ENCODE data around the gene NTRK2. TPM values are rescaled to one million over a fixed set of nuclear protein-coding genes. Genes with fewer than 3 reads are reported as not detected.

Gene NTRK2
- total RNA-seq, 1 experiment from 2014 or later: 0.16 TPM

DNA sequence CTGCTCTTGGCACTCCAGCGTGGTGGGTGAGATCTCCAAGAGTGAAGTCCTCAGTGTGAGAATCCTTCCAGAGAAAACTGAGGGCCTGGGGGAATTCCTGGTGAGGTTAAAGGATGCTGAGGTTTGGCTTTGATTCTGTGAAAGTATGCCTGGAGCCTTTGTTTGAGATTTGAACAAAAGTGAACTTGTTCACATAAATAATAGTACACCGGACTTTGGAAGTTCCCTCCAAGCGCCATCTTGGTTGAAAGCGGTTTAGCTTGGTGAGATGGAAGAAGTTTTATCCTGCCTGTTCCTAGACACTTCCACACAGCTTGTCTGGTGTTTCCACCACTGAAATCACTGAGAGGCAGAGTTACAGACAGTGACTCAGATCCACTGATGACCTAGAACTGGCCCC, 286.4 kb downstream of the NTRK2 start:
- Histone ChIP-seq H3K4me3 (no peak overlapping the region), H3K36me3 (no peaks in the 10 kb centered on the region), H3K27me3 (replicated peaks) (no peaks in the 10 kb centered on the region), H3K27ac (no peak overlapping the region), H3K4me1 (replicated peaks) (no peaks in the 10 kb centered on the region), H3K9me3 (replicated peaks) (no peaks in the 10 kb centered on the region)
- DNase-seq (ENCODE audit: low read depth in 1 of 2, low spot score in 2 of 2): no peak

- Histone ChIP-seq H3K27me3 (replicated peaks) (no peaks in the 10 kb centered on the region), H3K27ac (no peak overlapping the region), H3K9me3 (replicated peaks) (no peaks in the 10 kb centered on the region), H3K4me3 (no peak overlapping the region), H3K36me3 (no peaks in the 10 kb centered on the region), H3K4me1 (replicated peaks) (no peaks in the 10 kb centered on the region)
- DNase-seq (ENCODE audit: low read depth in 1 of 2, low spot score in 2 of 2): no peak
Observed at GRCh38 chr9:84959339-84959738, 289.8 kb downstream of the NTRK2 start.

GRCh38 chr9:84966876-84967830, 297.6 kb downstream of the NTRK2 start:
- Histone ChIP-seq H3K36me3 (no peaks in the 10 kb centered on the region), H3K27ac (no peak overlapping the region), H3K9me3 (replicated peaks) (no peaks in the 10 kb centered on the region), H3K4me3 (no peak overlapping the region), H3K27me3 (replicated peaks) (no peaks in the 10 kb centered on the region), H3K4me1 (replicated peaks) (no peaks in the 10 kb centered on the region)
- DNase-seq (ENCODE audit: low read depth in 1 of 2, low spot score in 2 of 2): no peak

DNA sequence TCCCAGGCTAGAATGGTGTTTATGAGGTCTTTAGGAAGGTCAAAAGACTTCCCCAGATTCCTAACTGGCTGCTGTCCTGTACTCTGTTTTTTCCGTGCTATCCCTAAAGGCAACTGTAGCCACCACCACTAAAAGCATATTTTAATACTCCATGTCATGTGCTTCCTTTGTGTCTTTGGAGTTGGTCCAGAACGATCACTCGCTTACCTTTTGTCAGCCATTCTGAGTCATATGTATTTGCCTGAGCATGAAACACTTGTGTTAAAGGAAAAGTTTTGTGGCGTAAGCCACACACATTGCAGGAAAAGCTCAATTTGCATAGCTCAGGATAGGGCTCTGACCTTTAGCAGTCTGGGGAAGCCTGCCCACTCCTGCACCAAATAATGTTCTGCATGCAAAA, 299.6 kb downstream of the NTRK2 start:
- Histone ChIP-seq H3K9me3 (replicated peaks) (no peaks in the 10 kb centered on the region), H3K27me3 (replicated peaks) (no peaks in the 10 kb centered on the region), H3K4me3 (no peak overlapping the region), H3K36me3 (no peaks in the 10 kb centered on the region), H3K4me1 (replicated peaks) (no peaks in the 10 kb centered on the region), H3K27ac (no peak overlapping the region)
- DNase-seq (ENCODE audit: low read depth in 1 of 2, low spot score in 2 of 2): no peak

- H3K27ac ChIP-seq: no peak overlapping the region
- no peak for DNase-seq (ENCODE audit: low read depth in 1 of 2, low spot score in 2 of 2)
- H3K4me1 ChIP-seq (replicated peaks): no peaks in the 10 kb centered on the region
- no peaks in the 10 kb centered on the region for H3K27me3 ChIP-seq (replicated peaks)
- H3K36me3 ChIP-seq: no peaks in the 10 kb centered on the region
- no peak overlapping the region for H3K4me3 ChIP-seq
- no peaks in the 10 kb centered on the region for H3K9me3 ChIP-seq (replicated peaks)
Observed at GRCh38 chr9:84969736-84970135, 300.2 kb downstream of the NTRK2 start.

GRCh38 chr9:84970432-84970831, 300.9 kb downstream of the NTRK2 start:
- H3K9me3 ChIP-seq (replicated peaks): no peaks in the 10 kb centered on the region
- H3K4me1 ChIP-seq (replicated peaks): no peaks in the 10 kb centered on the region
- no peaks in the 10 kb centered on the region for H3K36me3 ChIP-seq
- H3K27me3 ChIP-seq (replicated peaks): no peaks in the 10 kb centered on the region
- H3K4me3 ChIP-seq: no peak overlapping the region
- DNase-seq (ENCODE audit: low read depth in 1 of 2, low spot score in 2 of 2): no peak
- H3K27ac ChIP-seq: no peak overlapping the region

DNA sequence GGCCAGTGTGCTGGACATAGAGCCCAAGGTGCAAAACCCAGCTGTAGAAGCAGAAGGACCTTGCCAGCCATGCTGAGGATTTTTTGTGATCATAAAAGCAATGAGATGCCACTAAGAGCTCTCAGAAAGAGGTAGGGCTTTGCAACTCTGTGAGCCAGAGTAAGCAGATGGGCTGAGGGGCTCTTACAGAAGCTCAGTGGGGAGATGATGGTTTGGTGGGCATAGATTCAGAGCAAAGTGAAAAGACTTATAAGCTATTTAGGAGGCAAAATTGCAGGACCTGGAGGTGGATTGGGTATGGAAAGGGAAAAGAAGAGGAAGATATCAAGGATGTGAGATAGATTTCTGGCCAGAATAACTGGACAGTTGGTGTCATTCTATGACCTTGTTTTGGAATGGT, 302.0 kb downstream of the NTRK2 start:
- Histone ChIP-seq H3K36me3 (no peaks in the 10 kb centered on the region), H3K27me3 (replicated peaks) (no peaks in the 10 kb centered on the region), H3K4me3 (no peak overlapping the region), H3K9me3 (replicated peaks) (no peaks in the 10 kb centered on the region), H3K4me1 (replicated peaks) (no peaks in the 10 kb centered on the region), H3K27ac (no peak overlapping the region)
- DNase-seq (ENCODE audit: low read depth in 1 of 2, low spot score in 2 of 2): no peak

DNA sequence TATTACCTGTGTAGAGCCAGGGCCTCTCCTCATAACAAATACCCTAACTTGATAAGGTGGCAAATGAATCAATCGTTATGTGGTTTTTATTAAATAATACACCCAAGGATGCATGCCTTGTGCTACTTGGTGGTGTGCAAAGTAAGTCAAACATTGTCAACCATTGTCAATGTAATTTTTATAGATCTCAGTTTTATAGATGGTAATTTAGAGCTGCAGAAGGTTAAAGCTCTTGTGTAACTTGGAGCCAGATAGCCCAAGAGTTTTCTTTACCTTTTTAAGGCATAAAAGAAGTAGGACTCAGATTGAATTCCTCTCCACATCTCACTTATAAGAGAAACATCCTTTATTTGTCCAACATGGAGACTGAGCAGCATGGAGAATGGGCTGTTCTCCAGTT, 304.7 kb downstream of the NTRK2 start:
- Histone ChIP-seq H3K27ac (no peak overlapping the region), H3K27me3 (replicated peaks) (no peaks in the 10 kb centered on the region), H3K4me1 (replicated peaks) (no peaks in the 10 kb centered on the region), H3K36me3 (no peaks in the 10 kb centered on the region), H3K4me3 (no peak overlapping the region), H3K9me3 (replicated peaks) (no peaks in the 10 kb centered on the region)
- DNase-seq (ENCODE audit: low read depth in 1 of 2, low spot score in 2 of 2): no peak

DNA sequence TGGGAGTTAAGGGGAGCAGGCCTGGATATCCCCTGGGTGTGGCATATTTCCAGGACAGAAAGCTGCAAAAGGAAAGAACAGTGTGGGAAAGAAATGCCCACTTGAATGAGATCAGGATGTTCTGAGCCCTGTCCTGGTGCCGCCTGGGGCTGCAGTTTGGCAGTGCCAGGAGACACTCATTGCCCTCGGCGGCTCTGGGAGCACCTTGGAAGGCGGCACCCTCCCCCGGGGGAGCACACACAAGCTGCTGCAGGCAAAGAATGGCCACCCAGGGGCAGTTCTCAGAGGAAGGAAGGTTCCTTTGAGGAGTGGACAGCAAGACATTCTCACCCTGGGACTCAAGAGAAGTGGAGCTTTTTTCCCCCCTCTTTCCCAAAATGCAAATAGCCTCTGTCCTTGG, 305.3 kb downstream of the NTRK2 start:
- Histone ChIP-seq H3K4me3 (no peak overlapping the region), H3K36me3 (no peaks in the 10 kb centered on the region)
- DNase-seq (ENCODE audit: low read depth in 1 of 2, low spot score in 2 of 2): no peak

DNA sequence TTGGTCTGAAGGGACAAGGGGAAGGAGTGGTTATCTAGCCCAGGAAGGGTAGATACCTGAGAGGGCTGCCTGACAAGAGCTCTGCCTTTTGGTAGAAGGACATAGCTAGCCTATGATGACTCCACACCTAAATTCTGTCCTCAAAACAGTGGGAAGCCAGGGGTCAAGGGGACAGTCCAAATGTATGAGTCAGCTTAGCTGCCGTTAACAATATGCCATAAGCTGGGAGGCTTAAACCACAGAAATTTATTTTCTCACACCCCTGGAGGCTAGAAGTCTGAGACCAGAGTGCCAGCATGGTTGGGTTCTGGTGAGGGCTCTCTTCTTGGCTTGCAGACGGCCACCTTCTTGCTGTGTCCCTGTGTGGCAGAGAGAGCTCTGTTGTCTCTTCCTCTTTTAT, 306.4 kb downstream of the NTRK2 start:
- Histone ChIP-seq H3K36me3 (no peaks in the 10 kb centered on the region), H3K9me3 (replicated peaks) (no peaks in the 10 kb centered on the region), H3K4me1 (replicated peaks) (no peaks in the 10 kb centered on the region), H3K27me3 (replicated peaks) (no peaks in the 10 kb centered on the region), H3K4me3 (no peak overlapping the region), H3K27ac (no peak overlapping the region)
- DNase-seq (ENCODE audit: low read depth in 1 of 2, low spot score in 2 of 2): no peak

More for the DNA sequence above, 305.3 kb downstream of the NTRK2 start:
- Histone ChIP-seq H3K9me3 (replicated peaks) (no peaks in the 10 kb centered on the region), H3K27ac (no peak overlapping the region), H3K27me3 (replicated peaks) (no peaks in the 10 kb centered on the region), H3K4me1 (replicated peaks) (no peaks in the 10 kb centered on the region)

- no peaks in the 10 kb centered on the region for H3K36me3 ChIP-seq
- no peak overlapping the region for H3K4me3 ChIP-seq
- DNase-seq (ENCODE audit: low read depth in 1 of 2, low spot score in 2 of 2): no peak
- H3K4me1 ChIP-seq (replicated peaks): no peaks in the 10 kb centered on the region
- no peaks in the 10 kb centered on the region for H3K9me3 ChIP-seq (replicated peaks)
- no peak overlapping the region for H3K27ac ChIP-seq
- H3K27me3 ChIP-seq (replicated peaks): no peaks in the 10 kb centered on the region
Observed at GRCh38 chr9:84978661-84979060, 309.1 kb downstream of the NTRK2 start.

DNA sequence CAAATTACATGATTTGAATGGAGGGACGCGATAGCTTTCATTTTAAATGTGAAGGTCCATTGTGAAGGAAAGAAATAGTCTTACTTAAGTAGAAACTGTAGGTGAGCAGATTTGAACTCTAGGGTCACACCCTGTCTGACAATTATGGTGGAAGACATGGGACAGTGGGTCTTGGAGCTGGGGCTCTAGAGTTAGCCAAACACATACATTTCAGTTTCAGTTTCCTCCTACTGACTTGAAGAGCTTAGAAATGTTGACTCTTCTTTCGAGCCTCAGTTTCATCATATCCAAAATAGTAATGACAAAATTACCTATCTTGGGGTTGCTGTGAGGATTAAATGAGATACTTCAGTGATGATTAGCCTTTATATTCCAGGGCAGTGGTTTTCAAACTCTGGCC, 314.2 kb downstream of the NTRK2 start:
- Histone ChIP-seq H3K4me1 (replicated peaks) (no peaks in the 10 kb centered on the region), H3K27ac (no peak overlapping the region), H3K27me3 (replicated peaks) (no peaks in the 10 kb centered on the region), H3K36me3 (no peaks in the 10 kb centered on the region), H3K4me3 (no peak overlapping the region), H3K9me3 (replicated peaks) (no peaks in the 10 kb centered on the region)
- DNase-seq (ENCODE audit: low read depth in 1 of 2, low spot score in 2 of 2): no peak

GRCh38 chr9:84988621-84989020, 319.1 kb downstream of the NTRK2 start:
- DNase-seq (ENCODE audit: low read depth in 1 of 2, low spot score in 2 of 2): no peak
- Histone ChIP-seq H3K4me3 (no peak overlapping the region), H3K9me3 (replicated peaks) (no peaks in the 10 kb centered on the region), H3K27ac (no peak overlapping the region), H3K27me3 (replicated peaks) (no peaks in the 10 kb centered on the region), H3K36me3 (no peaks in the 10 kb centered on the region), H3K4me1 (replicated peaks) (no peaks in the 10 kb centered on the region)

GRCh38 chr9:84990416-84990815, 320.9 kb downstream of the NTRK2 start:
- H3K27ac ChIP-seq: no peak overlapping the region
- H3K4me3 ChIP-seq: no peak overlapping the region
- no peak for DNase-seq (ENCODE audit: low read depth in 1 of 2, low spot score in 2 of 2)
- no peaks in the 10 kb centered on the region for H3K27me3 ChIP-seq (replicated peaks)
- no peaks in the 10 kb centered on the region for H3K36me3 ChIP-seq
- no peaks in the 10 kb centered on the region for H3K9me3 ChIP-seq (replicated peaks)
- no peaks in the 10 kb centered on the region for H3K4me1 ChIP-seq (replicated peaks)

Data from SJSA1 (cell line).